ENCODE data around the gene KRT4.
"Not testable (repeated sequence)": the region's sequence is repeated elsewhere in the genome, so short reads cannot be mapped to it uniquely, and the experiment has no call there.

KRT4 gene

DNA sequence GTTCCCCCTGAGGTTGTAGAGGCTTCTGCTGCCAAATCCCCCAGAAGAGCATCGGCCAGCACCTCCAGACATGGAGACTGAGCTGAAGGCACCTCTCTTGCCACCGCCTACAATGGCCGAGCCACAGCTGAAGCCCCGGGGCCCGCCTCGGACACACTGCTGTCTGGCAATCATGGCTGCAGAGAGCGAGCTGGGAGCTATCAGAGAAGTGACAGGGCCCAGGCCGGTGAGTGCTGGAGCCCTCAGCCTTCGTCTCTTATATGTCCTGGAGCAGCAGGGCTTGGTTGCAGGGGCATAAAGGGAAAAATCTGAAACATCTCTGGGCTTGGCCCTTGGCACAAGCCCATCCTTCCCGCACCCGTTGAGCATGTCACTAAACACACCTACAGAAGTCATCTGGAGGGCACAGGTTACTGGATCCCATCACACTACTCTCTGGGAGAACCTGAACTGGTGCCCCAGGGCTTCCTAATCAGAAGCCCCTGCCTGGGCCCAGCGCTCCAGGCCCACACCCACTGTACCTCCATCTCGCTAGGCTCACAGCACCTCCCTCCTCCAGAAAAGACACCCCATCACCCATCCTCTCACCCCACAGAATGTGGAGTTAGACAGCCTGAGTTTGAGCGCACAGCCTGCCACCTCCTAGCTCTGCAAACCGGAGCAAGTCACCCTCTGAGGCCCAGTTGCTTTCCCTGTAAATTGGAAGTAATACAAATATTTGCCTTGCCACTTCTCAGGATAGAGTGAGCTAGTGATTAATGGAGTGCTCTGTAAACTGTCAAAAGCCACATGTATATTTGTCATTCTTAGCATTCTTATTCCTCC is at the start of gene KRT4:
Gene KRT4 (minus strand): TSS at position 232 of the 825 bp plus-strand sequence. CDS start 58 bp downstream, at position 174.
- no peak for DNase-seq

DNA sequence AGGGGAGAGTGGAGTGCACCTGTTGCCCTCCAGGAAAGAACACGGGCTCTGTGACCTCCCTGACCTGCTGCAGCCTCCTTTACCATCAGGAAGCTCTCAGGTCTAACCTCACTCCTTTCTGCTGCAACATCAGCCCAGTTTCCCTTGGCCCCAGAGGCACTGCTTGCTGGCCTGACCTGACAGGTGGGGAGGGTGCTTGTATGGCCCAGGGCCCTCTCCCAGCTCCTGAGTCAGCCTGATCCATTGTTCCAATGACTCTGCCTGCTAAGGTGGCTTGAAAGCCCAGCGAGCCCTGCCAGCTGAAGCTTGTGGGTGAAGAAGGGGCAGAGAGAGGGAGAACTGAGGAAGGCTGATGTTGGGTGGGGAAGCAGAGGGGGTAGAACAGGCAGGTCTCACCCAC is 48.1 kb upstream of the KRT4 start:
- DNase-seq = no peak

DNA sequence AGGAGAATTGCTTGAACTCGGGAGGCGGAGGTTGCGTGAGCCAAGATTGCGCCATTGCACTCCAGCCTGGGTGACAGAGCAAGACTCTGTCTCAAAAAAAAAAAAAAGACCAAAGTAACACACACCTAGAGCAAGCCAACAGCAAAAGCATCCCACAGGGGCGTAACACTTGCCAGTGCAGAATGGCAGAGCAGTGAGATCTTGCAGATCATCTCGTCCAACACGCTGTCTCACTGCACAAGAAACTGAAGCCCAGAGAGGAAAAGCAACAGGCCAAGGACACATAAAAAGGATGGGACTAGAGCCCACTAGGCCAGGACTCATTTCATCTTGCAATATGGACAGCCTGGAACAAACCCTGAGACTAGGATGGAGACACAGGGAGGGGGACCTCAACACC is 47.6 kb upstream of the KRT4 start:
- DNase-seq = no peak

DNA sequence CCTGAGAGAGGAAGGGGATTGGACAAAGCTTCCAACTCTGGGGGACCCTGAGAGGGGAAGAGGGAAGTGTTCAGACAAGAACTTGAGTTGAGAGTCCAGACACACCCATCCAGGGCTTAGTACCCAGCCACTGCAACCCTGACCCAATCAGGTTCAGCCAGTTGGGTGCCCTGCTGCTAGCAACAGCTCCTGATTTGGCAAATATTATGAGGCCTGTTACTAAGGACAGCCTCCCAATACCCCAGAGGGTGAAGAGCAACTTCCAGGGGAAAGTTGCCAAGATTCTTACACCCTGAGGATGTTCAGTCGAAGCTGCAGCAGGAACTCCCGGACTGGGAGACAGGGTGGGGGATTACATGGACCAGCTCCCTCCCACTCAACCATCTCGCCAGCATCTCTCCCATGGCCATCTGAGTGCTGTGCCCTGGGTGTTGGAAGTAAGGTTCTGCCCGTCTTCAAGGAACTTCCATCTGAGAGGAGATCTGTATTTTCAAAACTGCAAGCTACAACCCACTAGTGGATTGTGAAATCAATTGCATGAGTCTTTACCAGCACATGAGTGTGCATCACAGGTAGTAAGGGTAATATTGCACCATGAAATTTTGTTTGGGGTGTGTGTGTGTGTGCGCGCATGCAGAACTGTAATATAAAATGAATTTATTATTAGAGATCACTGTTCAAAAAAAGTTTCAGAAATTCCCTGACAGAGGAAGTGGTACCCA is 46.3 kb upstream of the KRT4 start:
- no peak for DNase-seq

DNA sequence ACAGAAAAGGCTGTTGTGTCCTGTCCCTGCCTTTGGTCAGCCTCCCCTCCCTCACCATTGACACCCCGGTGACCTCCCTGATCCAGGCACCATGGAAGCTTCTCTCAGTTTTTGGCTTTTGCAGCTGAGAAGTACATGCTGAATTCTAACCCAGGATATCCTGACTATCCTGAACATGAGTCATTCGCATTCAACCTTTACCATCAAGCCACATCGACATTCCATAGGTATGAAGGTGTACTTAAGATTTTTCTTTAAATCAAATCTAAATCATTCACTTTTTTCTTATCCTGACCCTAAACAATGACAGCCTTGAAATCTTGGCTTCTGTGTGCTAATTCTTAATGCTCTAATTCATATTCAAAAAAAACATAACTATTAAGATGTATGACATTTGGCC is 43.6 kb upstream of the KRT4 start:
- DNase-seq = no peak

DNA sequence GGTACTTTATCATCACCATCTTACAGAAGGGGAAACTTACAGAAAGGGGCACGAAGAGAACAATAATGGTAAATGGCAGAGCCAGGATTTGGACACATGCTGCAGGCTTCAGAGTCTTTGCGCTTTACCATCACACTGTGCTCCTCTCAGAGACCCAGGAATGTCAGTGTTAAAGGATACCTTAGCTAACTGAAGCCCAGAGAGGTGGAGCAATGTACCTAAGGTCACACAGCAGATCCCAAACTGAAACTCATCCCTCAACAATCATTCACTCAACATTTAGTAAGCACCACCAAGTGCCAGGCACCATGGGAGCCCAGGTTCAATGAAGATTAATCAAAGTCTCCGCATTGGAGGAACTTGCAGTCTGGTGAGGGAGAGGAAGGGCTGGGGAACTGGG is 42.9 kb upstream of the KRT4 start:
- no peak for DNase-seq

DNA sequence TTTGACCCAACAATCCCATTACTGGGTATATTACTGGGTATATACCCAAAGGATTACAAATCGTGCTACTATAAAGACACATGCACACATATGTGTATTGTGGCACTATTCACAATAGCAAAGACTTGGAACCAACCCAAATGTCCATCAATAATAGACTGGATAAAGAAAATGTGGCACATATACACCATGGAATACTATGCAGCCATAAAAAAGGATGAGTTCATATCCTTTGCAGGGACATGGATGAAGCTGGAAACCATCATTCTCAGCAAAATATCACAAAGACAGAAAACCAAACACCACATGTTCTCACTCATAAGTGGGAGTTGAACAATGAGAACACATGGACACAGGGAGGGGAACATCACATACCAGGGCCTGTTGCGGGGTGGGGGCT is 42.2 kb upstream of the KRT4 start:
- not testable (repeated sequence) for DNase-seq

DNA sequence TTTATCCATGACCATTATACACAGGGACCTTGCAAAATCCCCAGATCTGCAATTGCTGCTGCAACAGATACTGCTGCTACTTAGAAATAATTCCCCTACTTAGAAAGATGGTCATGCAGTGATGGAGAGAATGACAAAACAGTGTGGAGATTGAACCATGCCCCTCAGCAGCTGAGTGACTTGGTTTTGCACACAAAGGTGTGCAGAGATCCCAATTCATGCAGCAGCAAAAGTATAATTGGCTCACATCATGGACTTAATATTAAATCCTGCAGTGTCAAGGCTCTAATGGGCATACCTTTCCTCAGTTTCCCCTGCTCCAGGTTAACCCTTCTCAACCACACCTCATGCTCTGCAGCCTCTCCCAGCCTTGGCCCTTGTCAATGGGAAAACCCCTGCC is 37.9 kb upstream of the KRT4 start:
- no peak for DNase-seq

DNA sequence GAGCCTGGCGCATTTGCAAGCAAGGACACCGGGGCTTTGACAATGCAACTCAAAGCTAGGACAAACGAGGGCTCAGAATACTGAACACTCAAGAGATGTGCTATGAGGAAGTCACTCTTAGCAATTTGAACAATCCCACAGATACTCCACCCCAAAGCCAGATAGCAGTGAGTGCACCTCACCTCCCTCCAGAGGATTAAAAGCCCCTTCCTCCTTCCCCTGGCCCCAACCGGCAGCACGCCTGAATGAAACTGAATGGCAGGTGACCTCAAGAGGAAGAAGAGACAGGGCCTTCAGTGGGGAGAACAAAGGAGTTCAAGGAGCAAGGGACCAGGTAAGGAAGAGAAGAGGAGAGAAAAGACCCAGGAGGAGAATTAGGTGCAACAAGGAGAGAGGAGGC is 36.8 kb upstream of the KRT4 start:
- no peak for DNase-seq

DNA sequence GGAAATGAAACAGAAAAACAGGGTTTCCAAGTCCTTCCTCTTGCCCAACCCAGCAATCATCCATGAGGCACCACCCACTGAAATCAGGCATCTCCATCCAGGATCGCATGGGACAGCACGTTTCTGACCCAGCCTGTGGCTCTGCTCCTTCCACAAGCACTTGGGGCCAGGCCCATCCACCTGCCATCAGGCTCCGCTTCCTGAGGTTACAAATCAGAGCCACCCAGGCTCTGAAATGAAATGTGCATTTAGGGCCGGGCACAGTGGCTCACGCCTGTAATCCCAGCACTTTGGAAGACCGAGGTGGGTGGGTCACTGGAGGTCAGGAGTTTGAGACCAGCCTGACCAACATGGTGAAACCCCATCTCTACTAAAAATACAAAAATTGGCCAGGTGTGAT is 35.6 kb upstream of the KRT4 start:
- DNase-seq = no peak

DNA sequence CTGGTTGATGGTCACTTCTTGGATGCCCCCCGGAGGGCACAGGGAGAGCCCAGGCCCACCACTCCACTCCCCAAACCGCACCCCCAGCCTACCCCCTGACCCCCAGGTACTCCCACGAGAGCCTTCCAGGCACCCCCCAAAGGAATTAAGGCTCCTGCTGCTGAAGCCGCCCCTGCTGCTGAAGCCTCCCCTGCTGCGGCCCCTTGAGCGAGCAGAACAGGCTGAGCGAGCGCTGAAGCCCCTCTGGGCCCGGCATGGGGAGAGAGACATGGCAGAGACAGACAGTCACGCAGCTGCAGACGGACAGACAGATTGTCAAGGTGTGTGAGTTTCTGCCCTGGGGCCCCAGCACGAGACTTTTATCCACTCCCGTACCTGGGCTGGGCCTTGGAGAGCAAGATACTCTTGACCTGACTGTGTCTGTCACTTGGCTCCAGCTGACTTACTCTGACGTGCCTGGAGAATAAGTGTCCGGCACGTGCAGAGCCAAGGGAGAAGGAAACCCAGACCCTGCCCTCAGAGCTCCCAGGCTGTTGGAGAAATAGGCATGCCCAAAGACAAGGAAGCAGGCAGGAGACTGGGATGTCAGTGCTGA is 34.8 kb upstream of the KRT4 start, which contains the start of gene KRT78:
Gene KRT78 (minus strand): TSS at position 334 of the 595 bp plus-strand sequence. CDS start 64 bp downstream, at position 270.
- no peak for DNase-seq

DNA sequence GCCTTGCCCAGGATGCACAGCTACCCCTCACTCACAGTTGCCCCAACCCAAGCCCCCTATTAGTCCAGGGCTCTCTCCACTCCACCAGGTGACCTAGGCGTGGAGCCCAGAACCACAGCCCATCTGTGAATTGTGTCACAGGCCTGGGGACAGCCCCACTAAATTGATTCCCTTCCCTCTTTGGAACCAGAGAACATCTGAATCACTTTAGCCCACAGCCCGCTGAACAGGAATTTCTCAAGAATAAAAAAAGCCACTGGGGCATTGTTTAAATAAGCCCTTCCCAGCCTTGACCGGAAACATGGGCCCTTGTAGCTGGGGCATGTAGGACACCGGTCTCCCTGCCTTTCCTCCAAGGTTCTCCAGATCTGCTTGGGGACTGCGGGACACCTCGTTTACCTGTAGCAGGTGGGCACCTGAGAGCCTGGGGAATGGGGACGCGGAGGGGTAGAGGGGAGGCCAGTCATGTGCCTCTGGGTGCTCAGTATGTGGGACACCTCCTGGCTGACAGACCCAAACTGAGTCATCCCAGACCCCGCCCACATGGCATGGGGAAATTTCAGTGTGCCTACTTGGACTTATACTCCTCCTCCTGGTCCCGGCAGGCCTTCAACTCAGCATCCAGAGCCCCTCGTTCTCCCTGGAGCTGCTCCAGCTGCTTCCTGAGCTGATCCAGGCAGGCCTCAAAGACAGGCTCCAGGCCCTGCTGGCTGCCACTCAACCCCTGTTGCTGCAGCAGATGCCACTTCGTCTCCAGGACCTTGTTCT is 33.6 kb upstream of the KRT4 start:
- DNase-seq = no peak

DNA sequence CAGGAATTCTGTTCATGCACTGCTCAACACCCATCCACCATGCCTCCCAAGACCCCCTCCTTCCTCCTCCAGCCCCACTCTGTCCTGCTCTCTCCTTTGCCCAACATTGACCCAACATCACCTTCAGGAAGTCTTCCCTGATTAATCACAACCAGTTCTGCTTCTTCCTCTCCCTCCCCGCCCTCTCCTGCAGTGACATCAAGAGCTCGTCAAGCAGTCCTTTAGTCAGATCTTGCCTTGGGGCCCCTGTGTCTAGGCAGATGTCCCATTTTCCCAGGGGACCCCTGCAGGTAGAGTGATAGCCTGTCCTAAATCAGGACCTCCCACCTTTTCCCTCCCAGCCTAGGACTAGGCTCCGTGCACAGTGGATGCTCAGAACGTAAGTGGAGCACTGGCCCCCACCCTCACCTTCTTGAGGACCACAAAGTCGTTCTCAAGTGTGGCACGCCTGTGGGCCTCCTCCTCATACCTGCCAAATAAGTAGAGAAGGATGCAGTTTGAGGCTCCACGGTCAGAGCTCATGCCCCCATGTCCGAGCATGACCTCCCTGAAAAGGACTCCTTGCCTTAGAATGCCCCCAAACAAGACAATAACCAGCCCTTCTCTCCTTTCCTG is 32.5 kb upstream of the KRT4 start:
- no peak for DNase-seq

DNA sequence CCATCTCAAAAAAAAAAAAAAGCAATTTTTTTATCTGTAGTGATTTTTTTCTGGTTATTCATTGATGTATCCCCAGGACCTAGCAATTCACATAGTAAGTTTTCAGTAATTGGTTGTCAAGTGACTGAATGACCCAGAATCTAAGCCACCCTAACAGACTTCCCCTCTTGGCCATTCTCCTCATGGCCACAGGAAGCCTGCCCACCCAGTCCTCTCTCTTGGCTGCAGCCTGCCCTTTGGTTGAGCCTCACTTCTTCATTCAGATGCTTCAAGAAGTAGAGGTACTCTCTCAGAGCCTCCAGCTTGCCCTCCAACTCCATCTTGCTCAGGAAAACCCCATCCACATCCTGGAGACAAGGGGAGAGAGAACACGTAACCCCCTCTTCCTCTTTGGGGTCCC is 32.0 kb upstream of the KRT4 start:
- DNase-seq = no peak

DNA sequence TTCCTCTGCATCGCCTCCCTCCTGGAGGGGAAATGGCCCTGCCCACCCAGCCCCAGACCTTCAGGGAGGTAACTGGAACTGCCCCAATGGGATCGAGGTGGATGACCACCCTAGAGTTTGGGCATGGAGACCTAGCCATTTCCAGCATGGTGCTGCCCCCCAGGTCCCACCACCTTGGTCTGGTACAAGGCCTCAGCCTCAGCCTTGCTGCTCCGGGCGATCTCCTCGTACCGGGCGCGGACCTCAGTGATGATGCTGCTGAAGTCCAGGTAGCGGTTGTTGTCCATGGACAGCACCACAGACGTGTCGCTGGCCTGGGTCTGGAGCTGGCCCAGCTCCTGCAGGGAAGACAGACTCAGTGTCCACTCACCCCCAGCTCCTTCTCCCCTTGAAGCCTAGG is 30.5 kb upstream of the KRT4 start:
- no peak for DNase-seq

DNA sequence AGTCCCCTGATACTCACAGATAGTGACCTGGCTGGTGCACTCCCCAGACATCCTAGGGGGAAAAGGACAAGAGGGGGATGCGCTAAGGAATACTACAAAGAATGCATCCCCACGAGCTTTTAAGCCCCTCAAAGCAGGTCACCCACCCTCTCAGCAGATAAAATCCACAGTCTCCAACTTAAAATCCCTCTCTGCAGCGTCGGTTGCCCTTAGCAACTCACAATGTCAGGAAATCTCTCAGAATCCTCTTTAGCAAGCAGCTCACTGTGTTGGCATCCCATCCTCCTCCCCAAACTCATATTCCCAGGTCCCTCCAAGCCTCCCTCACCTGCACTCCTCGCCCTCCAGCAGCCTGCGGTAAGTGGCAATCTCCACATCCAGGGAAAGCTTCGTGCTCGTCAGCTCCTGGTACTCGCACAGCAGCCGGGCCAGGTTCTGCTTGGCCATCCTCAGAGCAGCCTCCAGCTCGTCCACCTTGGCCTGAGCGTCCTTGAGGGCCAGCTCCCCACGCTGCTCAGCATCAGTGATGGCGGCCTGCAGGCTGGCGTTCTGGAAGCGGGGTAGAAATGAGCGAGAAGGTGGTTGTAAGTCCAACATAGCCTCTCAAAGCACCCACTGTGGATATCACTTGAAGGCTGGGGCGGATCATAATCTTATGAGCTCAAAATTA is 25.7 kb upstream of the KRT4 start:
- DNase-seq = no peak

DNA sequence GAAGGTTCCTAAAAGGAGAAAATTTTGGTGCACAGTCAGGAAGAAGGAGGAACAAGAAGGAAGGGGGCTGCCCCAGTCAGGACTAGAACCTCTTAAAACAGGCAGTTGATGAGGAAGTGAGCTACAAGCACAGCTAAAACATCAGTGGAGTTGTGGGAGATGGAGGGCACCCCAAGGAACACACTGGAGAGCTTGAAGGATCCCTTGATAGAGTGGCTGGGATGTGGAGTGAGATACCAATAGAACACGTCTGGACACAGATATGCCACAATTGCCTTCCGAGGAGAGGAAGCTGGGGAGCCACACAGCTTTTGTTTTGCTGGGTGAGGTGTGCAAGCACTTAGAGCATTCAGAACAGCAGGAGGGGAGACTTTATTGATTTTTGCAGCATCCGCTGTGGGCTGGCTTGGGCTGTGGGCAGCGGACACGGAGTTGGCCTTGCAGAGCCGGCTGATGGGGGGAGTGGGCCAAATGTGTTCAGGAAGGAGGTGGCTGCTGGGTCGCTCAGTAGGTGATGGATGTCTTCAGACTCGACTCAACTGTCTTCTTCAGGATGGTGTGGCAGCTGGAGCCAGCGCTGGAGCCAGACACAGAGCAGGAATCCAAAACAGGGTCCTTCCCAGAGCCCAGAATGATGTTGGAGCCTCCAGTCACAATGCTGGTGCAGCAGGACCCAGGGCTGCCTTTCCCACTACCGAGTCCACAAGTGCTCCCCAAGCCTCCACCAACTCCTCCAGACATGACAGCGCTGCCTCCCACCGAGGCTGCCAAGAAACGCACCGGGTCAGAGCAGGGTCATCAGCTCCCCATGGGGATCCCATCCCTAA is 24.9 kb upstream of the KRT4 start:
- DNase-seq = no peak

DNA sequence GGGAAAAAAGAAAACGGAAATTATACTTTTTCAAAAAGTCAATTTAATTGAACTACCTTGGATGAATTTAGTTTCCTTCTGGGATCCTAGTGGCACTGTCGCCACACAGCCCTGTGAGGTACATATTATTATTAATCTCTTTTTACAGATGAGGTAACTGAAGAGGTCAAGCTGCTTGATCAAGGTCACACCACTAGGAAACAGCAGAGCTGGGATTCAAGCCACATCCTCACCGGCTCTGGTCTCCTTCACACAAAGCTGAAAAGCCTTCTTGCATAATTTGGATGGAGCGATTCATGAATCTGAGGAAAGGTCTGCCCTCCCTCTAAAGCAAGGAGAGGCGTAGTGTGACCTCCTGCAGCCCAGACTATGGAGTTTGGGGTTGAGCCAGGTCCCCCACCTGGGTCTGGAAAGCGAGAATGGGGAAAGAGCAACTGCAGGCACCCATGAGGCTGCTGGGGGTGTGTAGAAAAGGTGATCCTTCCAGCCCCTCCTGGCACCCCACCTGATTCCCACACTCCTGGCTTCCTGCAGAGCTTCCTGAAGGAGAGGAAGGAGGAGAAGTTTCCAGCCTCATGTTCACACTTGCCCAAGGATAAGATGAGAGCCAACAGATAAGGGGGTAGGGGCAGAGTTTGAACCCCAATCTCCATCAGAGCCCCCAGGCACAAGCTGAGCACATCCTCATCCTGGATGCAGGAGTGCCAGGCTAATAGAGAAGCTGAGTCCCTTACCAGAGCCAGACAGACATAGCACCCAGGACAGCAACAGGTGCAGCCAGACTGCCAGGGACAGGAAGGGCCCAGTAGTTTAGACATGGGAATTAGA is 24.1 kb upstream of the KRT4 start:
- no peak for DNase-seq

DNA sequence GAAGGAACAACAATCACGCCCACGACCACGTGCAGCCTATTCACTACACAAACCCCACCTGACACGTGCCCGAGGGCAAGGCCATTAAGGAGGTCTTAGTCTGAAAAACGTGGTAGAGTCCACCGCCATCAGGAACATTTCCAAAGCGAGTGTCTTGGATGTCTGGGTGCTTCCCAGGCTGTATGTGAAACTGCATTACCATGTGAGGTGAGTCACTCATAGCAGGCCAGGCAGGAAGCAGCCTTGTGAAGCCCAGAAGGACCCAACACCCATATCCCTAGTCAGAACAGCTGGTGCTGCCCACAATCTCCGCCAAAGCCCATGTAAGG is 23.5 kb upstream of the KRT4 start:
- DNase-seq = no peak

All from DMS79 (cell line).